Esophagus muscularis mucosa (tissue), 4 donors: Measurements from ENCODE around the gene SPOCD1.

ENCODE experiments used
- EP300 ChIP-seq: sonication (generic); formaldehyde crosslinking; IDR thresholded peaks from one replicate; pipeline ENCODE4 v1.6.1; 2017; ENCODE audit warnings: antibody characterized with exemption
- POLR2A ChIP-seq: fragments of 450-650 bp; IDR thresholded peaks from one replicate; pipeline ENCODE4 v1.6.1; 2017; ENCODE audit warnings: antibody characterized with exemption, moderate library complexity, mild to moderate bottlenecking, low read depth
- POLR2AphosphoS5 ChIP-seq, 2 donors: sonication (generic); formaldehyde crosslinking; IDR thresholded peaks; one replicate each; pipeline ENCODE4 v1.6.1; 2017; ENCODE audit warnings: antibody characterized with exemption in 2 of 2
- TF ChIP-seq, protein P1 (sequence below), 3 experiments: fragments of 200-600 bp in 2 of 3; fragments of 450-650 bp in 1 of 3; sonication (generic) in 2 of 3; IDR thresholded peaks; one replicate each; pipeline ENCODE4 v1.5.1; 2017 to 2019; ENCODE audit warnings: antibody characterized with exemption in 3 of 3, mild to moderate bottlenecking in 2 of 3, moderate library complexity in 1 of 3

- TF ChIP-seq, protein P1, sequence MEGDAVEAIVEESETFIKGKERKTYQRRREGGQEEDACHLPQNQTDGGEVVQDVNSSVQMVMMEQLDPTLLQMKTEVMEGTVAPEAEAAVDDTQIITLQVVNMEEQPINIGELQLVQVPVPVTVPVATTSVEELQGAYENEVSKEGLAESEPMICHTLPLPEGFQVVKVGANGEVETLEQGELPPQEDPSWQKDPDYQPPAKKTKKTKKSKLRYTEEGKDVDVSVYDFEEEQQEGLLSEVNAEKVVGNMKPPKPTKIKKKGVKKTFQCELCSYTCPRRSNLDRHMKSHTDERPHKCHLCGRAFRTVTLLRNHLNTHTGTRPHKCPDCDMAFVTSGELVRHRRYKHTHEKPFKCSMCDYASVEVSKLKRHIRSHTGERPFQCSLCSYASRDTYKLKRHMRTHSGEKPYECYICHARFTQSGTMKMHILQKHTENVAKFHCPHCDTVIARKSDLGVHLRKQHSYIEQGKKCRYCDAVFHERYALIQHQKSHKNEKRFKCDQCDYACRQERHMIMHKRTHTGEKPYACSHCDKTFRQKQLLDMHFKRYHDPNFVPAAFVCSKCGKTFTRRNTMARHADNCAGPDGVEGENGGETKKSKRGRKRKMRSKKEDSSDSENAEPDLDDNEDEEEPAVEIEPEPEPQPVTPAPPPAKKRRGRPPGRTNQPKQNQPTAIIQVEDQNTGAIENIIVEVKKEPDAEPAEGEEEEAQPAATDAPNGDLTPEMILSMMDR (IDR thresholded peaks at IDR 0.05) = no peak
- TF ChIP-seq EP300 (no peak), POLR2AphosphoS5 (IDR thresholded peaks at IDR 0.05) (no peak), POLR2A (no peak)
Measured at GRCh38 chr1:31752952-31753475, 62.8 kb downstream of the SPOCD1 start.
